K562 (cell line): Measurements from ENCODE around the gene AKIRIN1. TPM values are rescaled to one million over a fixed set of nuclear protein-coding genes. Genes with fewer than 3 reads are reported as not detected.
A peak's percentile ranks its signal among the peaks of the same experiment; 100 is the strongest.

Experiments
- BRD9 ChIP-seq: fragments of 450-650 bp; IDR thresholded peaks from 2 replicates; pipeline ENCODE4 v1.6.1; 2018; ENCODE audit warnings: low read depth; ENCODE audit not compliant: partially characterized antibody
- GTF2E2 ChIP-seq: fragments of 200-800 bp; sonication (Bioruptor generic); IDR thresholded peaks from 2 replicates; pipeline ENCODE4 v1.6.1; 2016; ENCODE audit warnings: missing genetic modification characterization, missing compliant biosample characterization
- GTF2F1 ChIP-seq: IDR thresholded peaks from 2 replicates; pipeline ENCODE4 v1.6.1; 2011; ENCODE audit warnings: low read depth, low read length, improper control_type of control experiment
- IRF2 ChIP-seq: sonication (generic); formaldehyde crosslinking; IDR thresholded peaks from 2 replicates; pipeline ENCODE4 v1.8.1; 2022; ENCODE audit warnings: mild to moderate bottlenecking, missing genetic modification reagents
- LCOR ChIP-seq: sonication (generic); formaldehyde crosslinking; IDR thresholded peaks from 2 replicates; pipeline ENCODE4 v1.8.0; 2022; ENCODE audit warnings: mild to moderate bottlenecking, missing genetic modification reagents
- MAFF ChIP-seq: IDR thresholded peaks from 2 replicates; pipeline ENCODE4 v1.6.1; 2012; ENCODE audit warnings: low read length, improper control_type of control experiment
- MAZ ChIP-seq, 2 experiments: fragments of 450-650 bp in 1 of 2; sonication (generic) in 1 of 2; formaldehyde crosslinking; IDR thresholded peaks in 1 of 2; conservative IDR thresholded peaks in 1 of 2; 2 replicates each; pipeline versions ENCODE4 v1.4.0 to v1.5.0; 2020; ENCODE audit warnings: mild to moderate bottlenecking in 1 of 2, missing genetic modification reagents in 1 of 2
- MYNN ChIP-seq, 2 experiments: sonication (generic); formaldehyde crosslinking in 1 of 2; IDR thresholded peaks; 2 replicates each; pipeline versions ENCODE4 v1.5.0 to v1.6.1; 2016 to 2020; ENCODE audit warnings: antibody characterized with exemption in 1 of 2, missing genetic modification reagents in 1 of 2
- NCOA4 ChIP-seq: fragments of 450-650 bp; IDR thresholded peaks from 2 replicates; pipeline ENCODE4 v1.6.1; 2018; ENCODE audit warnings: mild to moderate bottlenecking; ENCODE audit not compliant: partially characterized antibody
- NFE2 ChIP-seq: IDR thresholded peaks from 2 replicates; pipeline ENCODE4 v1.6.1; 2014; ENCODE audit warnings: antibody characterized with exemption, low read depth
- NFE2L1 ChIP-seq: fragments of 450-650 bp; IDR thresholded peaks from 2 replicates; pipeline ENCODE4 v1.6.1; 2016; ENCODE audit warnings: missing genetic modification characterization, low read depth, mild to moderate bottlenecking, missing compliant biosample characterization, moderate library complexity, borderline replicate concordance
- NFYB ChIP-seq: IDR thresholded peaks from 2 replicates; pipeline ENCODE4 v1.6.1; 2011; ENCODE audit warnings: mild to moderate bottlenecking, moderate library complexity; ENCODE audit not compliant: insufficient read length; ENCODE audit errors: extremely low read depth
- NR2C1 ChIP-seq, 2 experiments: fragments of 450-650 bp; IDR thresholded peaks; 2 replicates each; pipeline ENCODE4 v1.6.1; 2017; ENCODE audit warnings: mild to moderate bottlenecking in 2 of 2, antibody characterized with exemption in 1 of 2, inconsistent platforms in 1 of 2, missing compliant biosample characterization in 1 of 2, missing genetic modification characterization in 1 of 2
- PPARD ChIP-seq: fragments of 250-450 bp; sonication (Bioruptor Pico); IDR thresholded peaks from 2 replicates; pipeline ENCODE4 v1.8.0; 2022; ENCODE audit warnings: inconsistent platforms, mild to moderate bottlenecking, moderate library complexity
- RBM15 ChIP-seq: fragments of 200-400 bp; formaldehyde crosslinking; IDR thresholded peaks from 2 replicates; pipeline ENCODE4 v1.6.1; 2018; ENCODE audit warnings: mild to moderate bottlenecking, low read length, moderate library complexity; ENCODE audit not compliant: insufficient read depth
- SP2 ChIP-seq: IDR thresholded peaks from 2 replicates; pipeline ENCODE4 v1.6.1; 2011; ENCODE audit warnings: mild to moderate bottlenecking, low read depth, low read length, moderate library complexity; ENCODE audit not compliant: poor library complexity, severe bottlenecking; ENCODE audit errors: extremely low read depth
- TCF7L2 ChIP-seq: fragments of 150-350 bp; IDR thresholded peaks from 2 replicates; pipeline ENCODE4 v1.6.1; 2016; ENCODE audit warnings: low read depth, mild to moderate bottlenecking, low read length, moderate library complexity
- ZBED1 ChIP-seq: IDR thresholded peaks from 2 replicates; pipeline ENCODE4 v1.6.1; 2014
- ZNF23 ChIP-seq: fragments of 250-450 bp; sonication (Bioruptor Pico); IDR thresholded peaks from 2 replicates; pipeline ENCODE4 v1.4.0; 2020; ENCODE audit warnings: mild to moderate bottlenecking
- ZNF324 ChIP-seq: fragments of 250-450 bp; sonication (Bioruptor Pico); IDR thresholded peaks from 2 replicates; pipeline ENCODE4 v1.4.0; 2020; ENCODE audit warnings: mild to moderate bottlenecking
- ZNF431 ChIP-seq: sonication (generic); formaldehyde crosslinking; IDR thresholded peaks from 2 replicates; pipeline ENCODE4 v1.8.0; 2022; ENCODE audit warnings: mild to moderate bottlenecking, missing genetic modification reagents
- polyA plus RNA-seq, 8 experiments: library from polyadenylated mRNA; depleted of rRNA in 4 of 8; stranded (reverse) in 5 of 8; unstranded in 3 of 8; fragments of >200 nt; fragmentation: Nextera tagmentation in 2 of 8; fragmentation: Illumina TruSeq in 1 of 8; extraction: Ambion mirVana in 2 of 8; extraction: Trizol in 1 of 8; gene quantifications; 2 replicates each; pipeline versions ENCODE4 v1.2.1 to v1.2.3, GENCODE V29; 2011 to 2014; ENCODE audit warnings: inconsistent platforms in 1 of 8, missing spikeins in 1 of 8
- total RNA-seq, 7 experiments: library from RNA; depleted of rRNA in 6 of 7; stranded (reverse); fragments of >200 nt in 6 of 7; fragmentation: Illumina TruSeq in 2 of 7; extraction: Trizol in 2 of 7; gene quantifications; 2 replicates each; pipeline versions ENCODE4 v1.2.1 to v1.2.3, GENCODE V29; 2011 to 2021; ENCODE audit warnings: low replicate concordance in 1 of 7
- TF ChIP-seq, protein P1 (sequence below): sonication (generic); formaldehyde crosslinking; IDR thresholded peaks from 2 replicates; pipeline ENCODE4 v1.8.1; 2022; ENCODE audit warnings: missing genetic modification reagents
- TF ChIP-seq, protein P2 (sequence below): sonication (generic); formaldehyde crosslinking; IDR thresholded peaks from 2 replicates; pipeline ENCODE4 v1.8.0; 2022; ENCODE audit warnings: missing genetic modification reagents, mild to moderate bottlenecking, borderline replicate concordance
- TF ChIP-seq, protein P3 (sequence below): fragments of 450-650 bp; IDR thresholded peaks from one replicate; pipeline ENCODE4 v1.6.1; 2018; ENCODE audit warnings: mild to moderate bottlenecking, moderate library complexity; ENCODE audit not compliant: partially characterized antibody
- TF ChIP-seq, protein P4 (sequence below): fragments of 250-450 bp; sonication (Bioruptor Pico); IDR thresholded peaks from 2 replicates; pipeline ENCODE4 v1.8.0; 2022; ENCODE audit warnings: moderate library complexity, mild to moderate bottlenecking, inconsistent platforms

The AKIRIN1 gene
- total and polyA plus RNA-seq, 9 of the 15 experiments (the other 6 are each of a cell fraction or from before 2014, with no cell fraction given): 11.5 to 139 (median 83.4) TPM

DNA sequence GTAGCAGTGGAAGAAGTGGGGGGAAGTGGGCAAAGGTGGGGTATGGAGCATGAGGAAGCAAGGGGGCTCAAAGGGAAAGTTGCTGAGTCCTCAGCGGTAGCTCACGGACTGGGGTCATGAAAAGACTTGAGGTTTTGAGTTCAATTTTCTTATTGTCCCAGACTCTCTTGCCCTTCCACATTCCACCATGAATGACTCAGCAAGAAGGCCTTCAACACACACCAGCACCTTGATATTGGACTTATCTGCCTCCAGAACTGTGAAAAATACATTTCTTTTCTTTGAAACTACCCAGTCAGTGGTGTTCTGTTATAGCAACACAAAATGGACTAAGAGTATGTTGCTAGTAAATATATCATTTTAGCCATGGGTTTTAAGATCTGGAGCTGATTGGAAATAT, 32.1 kb upstream of the AKIRIN1 start (continued):
- TF ChIP-seq SP2 (no peak), MYNN (IDR thresholded peaks at IDR 0.05) (no peak), MYNN (CRISPR knock-in tag; IDR thresholded peaks at IDR 0.05) (no peak), MAFF (peak; percentile 96), ZBED1 (no peak), NCOA4 (no peak), NFE2 (peak; percentile 99), TCF7L2 (no peak), NFYB (no peak), ZNF431 (CRISPR knock-in tag) (no peak), ZNF324 (CRISPR knock-in tag) (no peak), ZNF23 (no peak), GTF2F1 (no peak), LCOR (CRISPR knock-in tag) (no peak), GTF2E2 (tag) (no peak), MAZ (CRISPR knock-in tag; conservative IDR thresholded peaks at IDR 0.05 in 1 of 2, IDR thresholded peaks at IDR 0.05 in 1 of 2) (no peak), IRF2 (CRISPR knock-in tag) (no peak), BRD9 (no peak), PPARD (CRISPR knock-in tag) (no peak), RBM15 (no peak), NFE2L1 (tag) (peak; percentile 93), NR2C1 (IDR thresholded peaks at IDR 0.05) (no peak), NR2C1 (tag; IDR thresholded peaks at IDR 0.05) (no peak)
- TF ChIP-seq, protein P1, sequence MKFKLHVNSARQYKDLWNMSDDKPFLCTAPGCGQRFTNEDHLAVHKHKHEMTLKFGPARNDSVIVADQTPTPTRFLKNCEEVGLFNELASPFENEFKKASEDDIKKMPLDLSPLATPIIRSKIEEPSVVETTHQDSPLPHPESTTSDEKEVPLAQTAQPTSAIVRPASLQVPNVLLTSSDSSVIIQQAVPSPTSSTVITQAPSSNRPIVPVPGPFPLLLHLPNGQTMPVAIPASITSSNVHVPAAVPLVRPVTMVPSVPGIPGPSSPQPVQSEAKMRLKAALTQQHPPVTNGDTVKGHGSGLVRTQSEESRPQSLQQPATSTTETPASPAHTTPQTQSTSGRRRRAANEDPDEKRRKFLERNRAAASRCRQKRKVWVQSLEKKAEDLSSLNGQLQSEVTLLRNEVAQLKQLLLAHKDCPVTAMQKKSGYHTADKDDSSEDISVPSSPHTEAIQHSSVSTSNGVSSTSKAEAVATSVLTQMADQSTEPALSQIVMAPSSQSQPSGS (CRISPR knock-in tag): no peak
- TF ChIP-seq, protein P2, sequence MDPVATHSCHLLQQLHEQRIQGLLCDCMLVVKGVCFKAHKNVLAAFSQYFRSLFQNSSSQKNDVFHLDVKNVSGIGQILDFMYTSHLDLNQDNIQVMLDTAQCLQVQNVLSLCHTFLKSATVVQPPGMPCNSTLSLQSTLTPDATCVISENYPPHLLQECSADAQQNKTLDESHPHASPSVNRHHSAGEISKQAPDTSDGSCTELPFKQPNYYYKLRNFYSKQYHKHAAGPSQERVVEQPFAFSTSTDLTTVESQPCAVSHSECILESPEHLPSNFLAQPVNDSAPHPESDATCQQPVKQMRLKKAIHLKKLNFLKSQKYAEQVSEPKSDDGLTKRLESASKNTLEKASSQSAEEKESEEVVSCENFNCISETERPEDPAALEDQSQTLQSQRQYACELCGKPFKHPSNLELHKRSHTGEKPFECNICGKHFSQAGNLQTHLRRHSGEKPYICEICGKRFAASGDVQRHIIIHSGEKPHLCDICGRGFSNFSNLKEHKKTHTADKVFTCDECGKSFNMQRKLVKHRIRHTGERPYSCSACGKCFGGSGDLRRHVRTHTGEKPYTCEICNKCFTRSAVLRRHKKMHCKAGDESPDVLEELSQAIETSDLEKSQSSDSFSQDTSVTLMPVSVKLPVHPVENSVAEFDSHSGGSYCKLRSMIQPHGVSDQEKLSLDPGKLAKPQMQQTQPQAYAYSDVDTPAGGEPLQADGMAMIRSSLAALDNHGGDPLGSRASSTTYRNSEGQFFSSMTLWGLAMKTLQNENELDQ (CRISPR knock-in tag): no peak
- TF ChIP-seq, protein P3, sequence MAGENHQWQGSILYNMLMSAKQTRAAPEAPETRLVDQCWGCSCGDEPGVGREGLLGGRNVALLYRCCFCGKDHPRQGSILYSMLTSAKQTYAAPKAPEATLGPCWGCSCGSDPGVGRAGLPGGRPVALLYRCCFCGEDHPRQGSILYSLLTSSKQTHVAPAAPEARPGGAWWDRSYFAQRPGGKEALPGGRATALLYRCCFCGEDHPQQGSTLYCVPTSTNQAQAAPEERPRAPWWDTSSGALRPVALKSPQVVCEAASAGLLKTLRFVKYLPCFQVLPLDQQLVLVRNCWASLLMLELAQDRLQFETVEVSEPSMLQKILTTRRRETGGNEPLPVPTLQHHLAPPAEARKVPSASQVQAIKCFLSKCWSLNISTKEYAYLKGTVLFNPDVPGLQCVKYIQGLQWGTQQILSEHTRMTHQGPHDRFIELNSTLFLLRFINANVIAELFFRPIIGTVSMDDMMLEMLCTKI: no peak
- TF ChIP-seq, protein P4, sequence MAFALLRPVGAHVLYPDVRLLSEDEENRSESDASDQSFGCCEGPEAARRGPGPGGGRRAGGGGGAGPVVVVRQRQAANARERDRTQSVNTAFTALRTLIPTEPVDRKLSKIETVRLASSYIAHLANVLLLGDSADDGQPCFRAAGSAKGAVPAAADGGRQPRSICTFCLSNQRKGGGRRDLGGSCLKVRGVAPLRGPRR (CRISPR knock-in tag): no peak
